Measurements from ENCODE around the gene DNM1. TPM values are rescaled to one million over a fixed set of nuclear protein-coding genes. Genes with fewer than 3 reads are reported as not detected.

The DNM1 gene
- total RNA-seq, 1 donor from 2014 or later, result 34.1 TPM

- Mint-ChIP-seq H3K4me1 (ENCODE audit: low read depth) (peaks cover 2% of the 10 kb centered on the region), H3K27me3 (peaks cover 15% of the 10 kb centered on the region), H3K27ac (no peak overlapping the region), H3K36me3 (ENCODE audit: insufficient read depth) (peaks cover 8% of the 10 kb centered on the region), H3K9me3 (ENCODE audit: low read depth) (no peaks in the 10 kb centered on the region), H3K4me3 (ENCODE audit: low read depth) (no peak overlapping the region)
- DNase-seq (ENCODE audit: low spot score, unreplicated experiment), result peak; percentile 70
- peak; percentile 91 for TF ChIP-seq CTCF (IDR thresholded peaks at IDR 0.05; ENCODE audit: unreplicated experiment)
These were observed 51.9 kb downstream of the DNM1 start for GRCh38 chr9:128254855-128255759.

GRCh38 chr9:128257086-128257825 is 54.1 kb downstream of the DNM1 start:
- no peak overlapping the region for H3K4me3 Mint-ChIP-seq (ENCODE audit: low read depth)

GRCh38 chr9:128257907-128258306 is 54.7 kb downstream of the DNM1 start:
- Mint-ChIP-seq H3K27me3 (no peaks in the 10 kb centered on the region), H3K36me3 (ENCODE audit: insufficient read depth) (peaks cover 24% of the 10 kb centered on the region), H3K4me1 (ENCODE audit: low read depth) (no peaks in the 10 kb centered on the region), H3K9me3 (ENCODE audit: low read depth) (no peaks in the 10 kb centered on the region), H3K27ac (no peak overlapping the region), H3K4me3 (ENCODE audit: low read depth) (no peak overlapping the region)
- no peak for DNase-seq (ENCODE audit: low spot score, unreplicated experiment)
- no peak for TF ChIP-seq CTCF (IDR thresholded peaks at IDR 0.05; ENCODE audit: unreplicated experiment)

More at GRCh38 chr9:128257086-128257825, 54.1 kb downstream of the DNM1 start:
- H3K27ac Mint-ChIP-seq, result no peak overlapping the region
- H3K4me1 Mint-ChIP-seq (ENCODE audit: low read depth), result no peaks in the 10 kb centered on the region
- H3K9me3 Mint-ChIP-seq (ENCODE audit: low read depth), result no peaks in the 10 kb centered on the region
- peaks cover 17% of the 10 kb centered on the region for H3K36me3 Mint-ChIP-seq (ENCODE audit: insufficient read depth)
- DNase-seq (ENCODE audit: low spot score, unreplicated experiment), result no peak
- H3K27me3 Mint-ChIP-seq, result peaks cover 3% of the 10 kb centered on the region
- TF ChIP-seq CTCF (IDR thresholded peaks at IDR 0.05; ENCODE audit: unreplicated experiment), result no peak

GRCh38 chr9:128258326-128258725 is 55.1 kb downstream of the DNM1 start:
- Mint-ChIP-seq H3K27me3 (no peaks in the 10 kb centered on the region), H3K4me3 (ENCODE audit: low read depth) (no peak overlapping the region), H3K27ac (no peak overlapping the region), H3K9me3 (ENCODE audit: low read depth) (no peaks in the 10 kb centered on the region), H3K4me1 (ENCODE audit: low read depth) (no peaks in the 10 kb centered on the region), H3K36me3 (ENCODE audit: insufficient read depth) (peaks cover 24% of the 10 kb centered on the region)
- TF ChIP-seq CTCF (IDR thresholded peaks at IDR 0.05; ENCODE audit: unreplicated experiment), result no peak
- DNase-seq (ENCODE audit: low spot score, unreplicated experiment), result no peak

GRCh38 chr9:128259156-128259555 is 56.0 kb downstream of the DNM1 start:
- Mint-ChIP-seq H3K27me3 (no peaks in the 10 kb centered on the region), H3K9me3 (ENCODE audit: low read depth) (no peaks in the 10 kb centered on the region), H3K36me3 (ENCODE audit: insufficient read depth) (peaks cover 24% of the 10 kb centered on the region), H3K27ac (peak overlapping the region; percentile 12), H3K4me1 (ENCODE audit: low read depth) (no peaks in the 10 kb centered on the region), H3K4me3 (ENCODE audit: low read depth) (no peak overlapping the region)
- no peak for TF ChIP-seq CTCF (IDR thresholded peaks at IDR 0.05; ENCODE audit: unreplicated experiment)
- DNase-seq (ENCODE audit: low spot score, unreplicated experiment), result no peak

All from progenitor cell of endocrine pancreas (in vitro differentiated cells).